HT1080 (cell line): ENCODE results near the gene BCO1. TPM values are rescaled to one million over a fixed set of nuclear protein-coding genes. Genes with fewer than 3 reads are reported as not detected.

Experiments
- DNase-seq: peaks from one replicate; pipeline ENCODE4 v3.0.0-alpha.2; 2015; ENCODE audit warnings: low read depth
- total RNA-seq: library from RNA; depleted of rRNA; stranded (reverse); fragments of >200 nt; shearing (Covaris generic); gene quantifications from 2 replicates; pipeline ENCODE4 v1.2.3, GENCODE V29; 2014

The BCO1 gene
- total RNA-seq, 1 experiment from 2014 or later: not detected

GRCh38 chr16:81275795-81276194 lies 37.3 kb downstream of the BCO1 start:
- DNase-seq: no peak

DNA sequence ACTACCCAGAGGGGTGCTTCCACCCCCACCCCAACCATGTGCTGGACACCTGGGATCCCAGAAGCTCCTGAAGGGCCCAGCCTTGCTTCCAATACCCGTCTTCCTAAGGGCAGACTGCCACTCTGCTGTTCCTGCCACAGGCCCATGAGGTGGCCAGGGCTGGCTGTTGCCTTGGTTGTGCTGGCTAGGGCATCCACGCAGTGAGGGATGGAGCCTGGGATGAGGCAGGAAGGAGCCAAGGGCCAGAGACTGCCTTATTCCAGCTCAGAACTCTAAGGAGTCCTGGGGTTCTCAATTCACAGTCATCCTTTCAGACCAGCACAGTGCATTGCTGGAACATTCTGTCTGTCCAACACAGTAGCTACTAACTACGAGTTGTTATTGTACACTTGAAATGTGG lies 37.8 kb downstream of the BCO1 start:
- DNase-seq: no peak

DNA sequence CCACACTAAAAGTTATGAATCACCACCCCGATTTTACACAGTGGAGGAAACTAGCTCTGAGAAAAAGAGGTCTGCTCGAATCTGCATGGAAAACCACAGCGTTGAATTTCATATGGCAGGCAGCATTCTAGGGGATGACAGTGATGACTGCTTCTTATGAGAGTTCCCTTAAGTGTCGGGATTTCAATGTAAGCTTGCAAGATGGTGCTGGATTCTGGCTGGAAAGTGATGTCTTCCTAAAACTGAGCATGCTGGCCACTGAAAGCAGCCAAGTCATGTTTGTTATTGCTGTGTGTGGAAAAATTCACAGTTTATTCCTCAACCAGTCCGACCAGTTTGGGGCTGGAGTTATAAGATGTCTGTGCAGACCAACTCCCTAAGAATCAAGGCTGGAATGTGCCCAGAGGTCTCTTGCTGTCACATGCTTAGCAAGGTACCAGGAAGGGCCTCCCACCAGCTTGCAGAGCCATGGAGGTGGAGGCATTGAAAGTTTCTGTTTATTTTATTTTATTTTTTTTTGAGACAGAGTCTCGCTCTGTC lies 39.1 kb downstream of the BCO1 start:
- DNase-seq: no peak

DNA sequence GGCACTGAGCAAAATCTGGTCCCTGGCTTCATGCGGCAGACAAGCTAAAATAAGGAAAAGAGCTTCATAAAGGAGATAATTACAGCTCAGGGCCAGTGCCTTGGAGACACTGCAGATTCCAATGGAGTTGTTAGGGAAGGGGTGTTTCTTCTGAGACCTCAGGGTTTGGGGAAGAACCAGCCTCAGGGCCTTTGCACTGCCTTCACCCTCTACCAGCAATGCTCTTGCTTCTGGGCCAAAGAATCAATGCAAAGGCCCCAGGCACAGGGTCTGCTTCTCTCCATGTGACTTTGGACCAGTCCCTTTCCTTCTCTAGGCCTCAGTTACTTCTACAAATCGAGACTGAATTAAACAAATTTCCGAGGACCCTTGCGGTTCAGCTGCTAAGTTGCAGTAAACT lies 40.0 kb downstream of the BCO1 start:
- no peak for DNase-seq

DNA sequence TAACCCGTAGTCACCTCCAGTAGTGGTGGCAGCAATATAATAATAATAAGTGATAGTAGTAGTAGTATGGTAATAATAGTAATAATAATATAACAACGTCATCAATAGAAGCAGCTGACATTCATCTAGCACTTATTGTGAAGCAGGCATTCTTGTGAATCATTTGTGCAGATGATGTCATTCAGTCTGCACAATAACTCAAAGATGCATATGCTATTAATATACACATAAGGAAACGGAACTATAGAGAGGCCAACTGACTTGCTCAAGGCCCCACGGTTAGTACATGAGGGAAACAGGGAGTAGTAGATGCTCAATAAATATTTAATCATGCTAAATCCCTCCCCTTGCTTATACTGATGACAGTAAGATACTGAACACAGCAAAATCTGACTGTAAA lies 40.9 kb downstream of the BCO1 start:
- DNase-seq: peak; percentile 31

DNA sequence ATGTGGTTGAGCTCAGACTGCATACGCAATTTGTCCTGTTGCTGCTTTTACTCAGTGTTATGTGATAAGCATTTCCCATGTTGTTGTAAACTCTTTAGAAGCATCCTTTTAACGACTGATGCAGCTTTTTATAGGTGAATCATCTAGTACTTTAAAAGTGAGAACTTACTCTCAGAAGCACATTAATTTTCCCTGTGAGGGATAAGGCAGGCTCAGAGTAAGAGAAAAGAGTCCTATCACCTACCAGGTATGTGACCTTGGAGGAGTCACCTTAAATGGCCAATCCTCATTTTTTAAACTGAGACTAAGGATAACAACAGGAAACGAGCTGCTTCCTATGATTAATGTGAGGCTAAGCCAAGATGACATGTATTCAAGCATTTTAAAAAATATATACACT lies 41.9 kb downstream of the BCO1 start:
- DNase-seq: peak; percentile 45

DNA sequence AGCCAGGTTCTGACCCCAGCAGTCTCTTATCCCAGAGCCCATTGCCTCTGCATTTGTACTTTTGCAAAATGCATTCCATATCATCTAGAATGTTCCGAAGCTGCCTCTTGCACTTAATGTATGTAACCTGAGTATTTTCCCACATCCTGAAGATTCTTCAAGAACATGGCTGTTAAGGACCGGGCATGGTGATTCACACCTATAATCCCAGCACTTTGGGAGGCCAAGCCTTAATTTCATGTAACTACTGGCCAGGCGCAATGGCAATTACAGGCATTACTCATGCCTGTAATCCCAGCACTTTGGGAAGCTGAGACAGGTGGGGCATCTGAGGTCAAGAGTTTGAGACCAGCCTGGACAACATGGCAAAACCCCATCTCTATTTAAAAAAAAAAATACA lies 44.6 kb downstream of the BCO1 start:
- DNase-seq: peak; percentile 28

- DNase-seq: no peak
Measured at GRCh38 chr16:81284995-81285600, 46.6 kb downstream of the BCO1 start.

GRCh38 chr16:81286190-81286589 lies 47.7 kb downstream of the BCO1 start:
- no peak for DNase-seq

- no peak for DNase-seq
Measured at GRCh38 chr16:81291117-81291516, 52.6 kb downstream of the BCO1 start.

DNA sequence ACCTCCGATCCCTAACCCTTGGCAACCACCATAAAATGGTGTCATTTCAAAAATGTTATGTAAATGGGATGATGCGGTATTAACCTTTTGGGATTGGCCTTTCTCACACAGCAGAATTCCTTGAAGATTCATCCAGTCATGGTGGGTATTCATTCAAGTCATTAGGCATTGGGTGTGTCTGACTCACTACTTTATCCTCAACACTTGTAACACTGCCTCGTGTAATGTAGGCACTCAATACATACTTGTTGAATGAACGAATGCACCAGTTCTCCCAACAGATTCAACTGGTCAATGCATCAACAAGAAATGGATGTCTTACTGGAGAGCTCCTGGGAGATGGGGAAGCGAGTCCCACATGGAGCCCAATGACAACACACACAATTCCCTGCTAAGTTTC lies 54.4 kb downstream of the BCO1 start:
- DNase-seq: no peak

- DNase-seq: no peak
Measured at GRCh38 chr16:81293909-81294802, 55.7 kb downstream of the BCO1 start.

- no peak for DNase-seq
Measured at GRCh38 chr16:81296631-81297030, 58.1 kb downstream of the BCO1 start.

DNA sequence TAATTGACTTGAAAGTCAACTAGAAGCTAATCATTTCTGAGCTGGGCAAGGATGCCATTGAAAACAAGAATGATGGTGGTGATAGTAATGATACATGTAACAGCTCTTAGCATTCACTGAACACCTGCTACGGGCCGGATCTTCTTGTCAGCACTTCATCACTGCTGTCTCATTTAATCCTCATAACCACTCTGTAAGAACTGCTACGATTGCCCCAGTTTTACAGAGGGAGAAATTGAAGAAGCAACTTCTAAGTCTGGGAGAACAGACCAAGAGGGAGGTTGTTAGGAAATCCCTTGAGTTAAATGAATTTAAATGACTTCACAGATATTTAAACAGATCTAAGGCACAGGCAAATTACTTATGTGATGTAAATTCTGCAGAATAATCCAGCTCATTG lies 69.3 kb downstream of the BCO1 start:
- no peak for DNase-seq

GRCh38 chr16:81310045-81310644 lies 71.7 kb downstream of the BCO1 start:
- no peak for DNase-seq

DNA sequence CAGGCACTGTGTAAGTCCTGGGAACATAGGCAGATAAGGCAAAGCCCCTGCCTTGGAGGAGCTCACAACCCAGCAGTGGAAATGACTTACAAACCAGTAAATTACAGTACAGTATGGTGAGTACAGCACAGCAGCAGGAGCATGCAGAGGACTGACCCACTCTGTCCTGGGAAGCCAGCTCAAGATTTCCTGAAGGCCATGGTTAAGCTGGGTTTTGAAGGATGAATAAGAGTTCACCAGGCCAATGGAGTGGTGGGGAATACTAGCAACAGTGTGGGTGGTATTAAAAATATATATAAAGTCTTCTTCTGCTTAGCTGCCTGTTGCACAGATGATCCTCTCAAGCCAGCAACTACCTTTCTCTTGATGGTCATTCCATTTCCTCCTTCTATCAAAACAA lies 73.3 kb downstream of the BCO1 start:
- no peak for DNase-seq

DNA sequence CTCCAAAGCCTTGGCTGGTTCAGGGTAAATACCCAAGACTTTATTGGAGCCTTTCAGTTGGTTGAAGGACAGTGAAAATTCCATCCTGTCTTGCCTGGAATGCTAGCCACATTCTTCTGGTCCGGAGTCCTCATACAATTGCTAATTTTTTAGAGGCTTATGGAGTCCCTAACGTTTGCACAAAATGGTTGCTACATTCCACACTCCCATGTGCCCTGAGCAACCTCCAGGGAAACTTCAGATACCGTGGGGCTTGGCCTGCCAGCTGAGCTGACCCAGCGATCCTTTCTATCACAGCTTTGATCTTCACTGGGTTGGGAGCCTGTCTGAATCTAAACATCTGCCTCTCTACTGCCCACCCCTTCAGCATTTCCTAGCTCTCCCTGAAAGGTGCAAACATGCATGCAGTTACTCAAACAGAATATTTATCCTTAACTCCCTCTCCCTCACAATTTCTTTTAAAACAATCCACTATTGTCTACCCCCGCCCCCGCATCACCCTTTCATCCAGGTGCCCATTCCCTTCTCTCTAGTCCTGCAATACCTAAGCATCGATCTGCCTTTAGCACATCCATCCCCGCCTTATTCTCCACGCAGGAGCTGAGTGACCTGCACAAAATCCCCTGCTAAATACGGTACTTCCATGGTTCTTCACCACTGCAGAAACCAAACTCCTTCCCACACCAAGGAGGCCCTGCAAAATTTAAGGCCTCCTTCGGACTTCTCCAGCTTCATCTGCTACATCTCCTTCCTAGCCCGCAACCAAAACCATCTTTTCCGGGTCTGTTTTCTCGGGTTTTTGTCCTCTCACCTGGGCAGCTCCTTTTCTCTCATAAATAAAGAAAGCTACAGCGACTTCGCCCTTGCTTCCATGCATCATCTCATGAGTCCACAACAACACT lies 75.5 kb downstream of the BCO1 start:
- no peak for DNase-seq

GRCh38 chr16:81314603-81315270 lies 76.2 kb downstream of the BCO1 start, which contains the start of gene GAN:
Gene GAN (plus strand): TSS chr16:81314962. CDS start chr16:81315114, 152 bp downstream.
- DNase-seq: peak; percentile 96

GRCh38 chr16:81315271-81316175 lies 77.0 kb downstream of the BCO1 start:
- DNase-seq: peak; percentile 13

DNA sequence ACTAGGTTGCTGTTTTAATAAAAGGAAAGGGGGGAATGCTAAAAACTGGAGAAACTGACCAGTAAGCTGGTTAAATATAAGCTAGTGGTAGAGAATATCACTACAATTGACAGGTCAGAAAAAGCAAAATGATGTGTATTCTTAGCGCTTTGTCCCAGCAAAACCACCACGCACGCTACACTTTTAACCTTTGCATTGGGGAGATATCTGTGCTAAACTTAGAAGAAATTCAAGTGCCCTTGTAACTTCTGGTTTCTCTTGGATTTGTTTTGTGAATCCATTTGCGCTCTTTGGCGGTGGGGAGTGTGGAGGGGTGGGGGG lies 77.6 kb downstream of the BCO1 start:
- no peak for DNase-seq
